H1 (cell line): ENCODE measurements around the gene PSMF1. TPM values are rescaled to one million over a fixed set of nuclear protein-coding genes. Genes with fewer than 3 reads are reported as not detected.

ENCODE experiments used
- CTCF ChIA-PET: fragments of 300-600 bp; sonication (Branson Sonifier 250); formaldehyde crosslinking; loops from one replicate; lab custom pipeline; 2021; ENCODE audit not compliant: partially characterized antibody; lab: Charles Lee
- POLR2A ChIA-PET: fragments of 300-600 bp; sonication (Branson Sonifier 250); formaldehyde crosslinking; loops from one replicate; lab custom pipeline; 2021; ENCODE audit warnings: inconsistent platforms; ENCODE audit not compliant: partially characterized antibody; lab: Charles Lee
- DNase-seq, 2 experiments: peaks; one replicate each; pipeline versions ENCODE4 v3.0.0 to v3.0.0-alpha.2; 2010 to 2022; ENCODE audit warnings: low spot score in 2 of 2, low read depth in 1 of 2, mixed read lengths in 1 of 2
- FAIRE-seq: peaks from 2 replicates; lab custom pipeline; 2011; peaks lifted over from hg19 to GRCh38; lab: Jason Lieb, UNC
- H2AFZ ChIP-seq: 2 replicates; pipeline ENCODE4 v1.8.1; 2012; ENCODE audit warnings: low read length, inconsistent platforms
- H2AK5ac ChIP-seq: 2 replicates; pipeline ENCODE4 v1.6.1; 2013; ENCODE audit warnings: low read depth, low read length
- H2BK120ac ChIP-seq: replicated peaks from 2 replicates; pipeline ENCODE3; 2013; ENCODE audit warnings: low read depth, low read length, inconsistent platforms
- H2BK12ac ChIP-seq: 2 replicates; pipeline ENCODE4 v1.6.1; 2013; ENCODE audit warnings: low read depth, low read length
- H2BK15ac ChIP-seq: 2 replicates; pipeline ENCODE4 v1.6.1; 2013; ENCODE audit warnings: low read length
- H2BK20ac ChIP-seq: 2 replicates; pipeline ENCODE4 v1.6.1; 2013; ENCODE audit warnings: low read length
- H2BK5ac ChIP-seq: 2 replicates; pipeline ENCODE4 v1.6.1; 2013; ENCODE audit warnings: low read depth, low read length
- H3K14ac ChIP-seq: 2 replicates; pipeline ENCODE4 v1.6.1; 2013; ENCODE audit warnings: inconsistent platforms; ENCODE audit not compliant: insufficient read length
- H3K18ac ChIP-seq: 2 replicates; pipeline ENCODE4 v1.6.1; 2013; ENCODE audit warnings: low read length; ENCODE audit errors: extremely low read depth
- H3K23ac ChIP-seq: 2 replicates; pipeline ENCODE4 v1.6.1; 2013; ENCODE audit warnings: inconsistent platforms; ENCODE audit not compliant: insufficient read length
- H3K23me2 ChIP-seq: 2 replicates; pipeline ENCODE4 v1.6.1; 2013; ENCODE audit warnings: low read depth, low read length
- H3K27ac ChIP-seq: 2 replicates; pipeline ENCODE4 v1.6.1; 2011; ENCODE audit warnings: low read depth, low read length, inconsistent platforms
- H3K27me3 ChIP-seq, 4 experiments: replicated peaks in 1 of 4; 1 replicate in 1 of 4; 2 replicates in 3 of 4; pipeline versions ENCODE4 v1.6.1 to v1.8.1; 2011 to 2013; ENCODE audit warnings: low read length in 3 of 4, mild to moderate bottlenecking in 3 of 4, inconsistent platforms in 2 of 4, mixed read lengths in 2 of 4, moderate library complexity in 1 of 4; ENCODE audit not compliant: control insufficient read depth in 3 of 4, insufficient read depth in 3 of 4; ENCODE audit errors: extremely low read depth in 1 of 4
- H3K36me3 ChIP-seq, 4 experiments: 2 replicates each; pipeline versions ENCODE4 v1.6.1 to v1.8.1; 2011 to 2013; ENCODE audit warnings: mild to moderate bottlenecking in 4 of 4, low read length in 3 of 4, moderate library complexity in 2 of 4, control low read depth in 1 of 4, inconsistent platforms in 1 of 4; ENCODE audit not compliant: insufficient read depth in 4 of 4, control insufficient read depth in 2 of 4
- H3K4ac ChIP-seq: replicated peaks from 2 replicates; pipeline ENCODE3; 2013; ENCODE audit warnings: low read length, low read depth, mixed read lengths, inconsistent platforms; ENCODE audit not compliant: insufficient read length
- H3K4me1 ChIP-seq, 4 experiments: replicated peaks in 1 of 4; 1 replicate in 1 of 4; 2 replicates in 3 of 4; pipeline versions ENCODE4 v1.6.1 to v1.8.1; 2011 to 2013; ENCODE audit warnings: low read length in 3 of 4, inconsistent platforms in 2 of 4, mixed read lengths in 1 of 4; ENCODE audit not compliant: insufficient read depth in 4 of 4, control insufficient read depth in 3 of 4
- H3K4me2 ChIP-seq, 2 experiments: 2 replicates each; pipeline versions ENCODE4 v1.6.1 to v1.8.1; 2011 to 2013; ENCODE audit warnings: low read depth in 2 of 2, low read length in 2 of 2, control low read depth in 1 of 2, inconsistent platforms in 1 of 2, mild to moderate bottlenecking in 1 of 2; ENCODE audit not compliant: insufficient read depth in 1 of 2
- H3K4me3 ChIP-seq, 4 experiments: fragments of 200-600, 300-600 bp in 1 of 4; sonication (generic), shearing (Covaris generic), sonication (Bioruptor Twin) in 1 of 4; 2 replicates each; pipeline versions ENCODE4 v1.5.1 to v1.8.1; 2011 to 2016; ENCODE audit warnings: low read length in 4 of 4, low read depth in 3 of 4, control low read depth in 2 of 4, inconsistent platforms in 2 of 4, mild to moderate bottlenecking in 2 of 4, mixed read lengths in 1 of 4, moderate library complexity in 1 of 4; ENCODE audit not compliant: insufficient read depth in 2 of 4; ENCODE audit errors: extremely low read depth in 1 of 4
- H3K56ac ChIP-seq: replicated peaks from 2 replicates; pipeline ENCODE3; 2013; ENCODE audit warnings: low read depth, mild to moderate bottlenecking, mixed read lengths, low read length, inconsistent platforms; ENCODE audit not compliant: insufficient read length
- H3K79me1 ChIP-seq: 2 replicates; pipeline ENCODE4 v1.6.1; 2013; ENCODE audit warnings: low read depth, low read length, control low read depth
- H3K79me2 ChIP-seq, 2 experiments: 2 replicates each; pipeline versions ENCODE4 v1.6.1 to v1.8.1; 2012 to 2013; ENCODE audit warnings: low read length in 2 of 2, mild to moderate bottlenecking in 2 of 2, inconsistent platforms in 1 of 2; ENCODE audit not compliant: insufficient read depth in 2 of 2, control insufficient read depth in 1 of 2
- H3K9ac ChIP-seq, 4 experiments: replicated peaks in 1 of 4; 1 replicate in 1 of 4; 2 replicates in 3 of 4; pipeline versions ENCODE4 v1.6.1 to v1.8.1; 2011 to 2013; ENCODE audit warnings: low read depth in 3 of 4, low read length in 3 of 4, control low read depth in 2 of 4, mild to moderate bottlenecking in 2 of 4, moderate library complexity in 2 of 4, inconsistent platforms in 1 of 4; ENCODE audit errors: extremely low read depth in 1 of 4
- H3K9me3 ChIP-seq, 2 experiments: 2 replicates each; pipeline versions ENCODE4 v1.6.1 to v1.8.1; 2012 to 2013; ENCODE audit warnings: mild to moderate bottlenecking in 2 of 2, moderate library complexity in 2 of 2, control low read depth in 1 of 2, inconsistent platforms in 1 of 2, low read depth in 1 of 2, low read length in 1 of 2, mixed read lengths in 1 of 2; ENCODE audit not compliant: insufficient read depth in 2 of 2
- H4K20me1 ChIP-seq, 2 experiments: replicated peaks in 1 of 2; 2 replicates each; pipeline versions ENCODE3 to v1.8.1; 2011 to 2013; ENCODE audit warnings: inconsistent platforms in 2 of 2, low read length in 2 of 2, mild to moderate bottlenecking in 1 of 2; ENCODE audit not compliant: insufficient read depth in 2 of 2, control insufficient read depth in 1 of 2
- H4K5ac ChIP-seq: 2 replicates; pipeline ENCODE4 v1.6.1; 2013; ENCODE audit warnings: low read length, low read depth, mixed read lengths, inconsistent platforms; ENCODE audit not compliant: insufficient read length
- H4K8ac ChIP-seq: 2 replicates; pipeline ENCODE4 v1.8.0; 2013; ENCODE audit warnings: mild to moderate bottlenecking, moderate library complexity, low read length, inconsistent platforms; ENCODE audit not compliant: insufficient read depth; ENCODE audit errors: extremely low read depth
- H4K91ac ChIP-seq: replicated peaks from 2 replicates; pipeline ENCODE3; 2013; ENCODE audit warnings: low read length, mixed read lengths, inconsistent platforms; ENCODE audit not compliant: insufficient read length
- MAFK ChIP-seq: IDR thresholded peaks from 2 replicates; pipeline ENCODE4 v1.6.1; 2012; ENCODE audit warnings: low read depth, mild to moderate bottlenecking, improper control_type of control experiment, low read length
- POLR2A ChIP-seq, 2 experiments: IDR thresholded peaks; 1 replicate in 1 of 2; 2 replicates in 1 of 2; pipeline ENCODE4 v1.6.1; 2011; ENCODE audit warnings: low read depth in 2 of 2, low read length in 2 of 2, mild to moderate bottlenecking in 2 of 2; ENCODE audit errors: control extremely low read depth in 1 of 2
- RAD21 ChIP-seq, 2 experiments: IDR thresholded peaks in 1 of 2; conservative IDR thresholded peaks in 1 of 2; 2 replicates each; pipeline ENCODE4 v1.6.1; 2011; ENCODE audit warnings: low read depth in 2 of 2, low read length in 2 of 2, improper control_type of control experiment in 1 of 2, inconsistent platforms in 1 of 2, mild to moderate bottlenecking in 1 of 2, moderate library complexity in 1 of 2
- YY1 ChIP-seq: IDR thresholded peaks from 2 replicates; pipeline ENCODE4 v1.6.1; 2011; ENCODE audit warnings: low read depth, mild to moderate bottlenecking, low read length
- WGBS, 2 experiments: shearing (Covaris generic) in 1 of 2; methylation state at CpG; one replicate each; pipeline versions ENCODE4 v1.1.6 to v1.1.7; 2013 to 2015; ENCODE audit warnings: low lambda C conversion rate in 2 of 2, mixed read lengths in 2 of 2, inconsistent platforms in 1 of 2, low coverage in 1 of 2, missing lambda C conversion rate in 1 of 2; ENCODE audit not compliant: insufficient replicate concordance in 2 of 2, insufficient coverage in 1 of 2, insufficient read length in 1 of 2; ENCODE audit errors: extremely low coverage in 1 of 2, missing lambda C conversion rate in 1 of 2; 5-methylcytosine and 5-hydroxymethylcytosine counted together
- polyA plus RNA-seq, 7 experiments: library from polyadenylated mRNA; depleted of rRNA in 3 of 7; stranded (reverse) in 5 of 7; unstranded in 2 of 7; fragments of >200 nt in 5 of 7; fragments of 200-250 nt in 2 of 7; gene quantifications; 1 replicate in 5 of 7; 2 replicates in 1 of 7; 4 replicates in 1 of 7; pipeline versions ENCODE4 v1.2.1 to v1.2.3, GENCODE V29; 2011 to 2013; ENCODE audit warnings: missing spikeins in 2 of 7, mixed read lengths in 2 of 7
- total RNA-seq: library from RNA; stranded (reverse); fragmentation: NEBNext Ultra II Directional; extraction: Animal tissue kit (Norgen Biotek cat#: 25700); gene quantifications from 2 replicates; pipeline ENCODE4 v1.2.1, GENCODE V29; 2021

PSMF1 gene
- total and polyA plus RNA-seq, 2 of the 8 experiments (the other 6 are each of a cell fraction or from before 2014, with no cell fraction given), result 106 to 159 TPM

DNA sequence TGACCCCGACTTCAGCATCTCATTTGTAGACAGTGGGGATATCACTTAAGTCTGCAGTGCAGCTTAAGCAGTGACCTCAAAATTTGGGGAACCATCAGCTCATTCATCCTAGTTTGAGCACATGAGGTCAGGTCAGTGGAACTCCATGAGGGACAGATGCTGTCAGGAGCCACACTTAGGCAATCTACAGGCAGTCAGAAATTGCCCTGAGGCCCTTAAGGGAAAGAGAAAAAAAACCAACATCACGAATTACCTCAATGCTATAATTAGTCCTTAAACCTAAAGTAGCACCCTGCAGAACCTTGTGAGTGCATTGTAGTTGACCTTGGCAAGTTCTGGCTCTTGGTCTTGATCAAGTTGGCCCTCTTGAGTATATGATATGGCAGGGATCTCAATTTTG, 45.3 kb downstream of the PSMF1 start:
- Histone ChIP-seq H2BK20ac (no peak overlapping the region), H3K4ac (no peak overlapping the region), H3K79me1 (no peaks in the 10 kb centered on the region; the same call in 1 of the 2 replicates), H3K14ac (no peak overlapping the region), H4K20me1 (peaks cover 0 to 12% of the 10 kb centered on the region in 2 experiments), H2AFZ (no peak overlapping the region), H3K4me3 (no peak overlapping the region), H2BK120ac (no peak overlapping the region), H3K4me2 (no peak overlapping the region), H3K4me1 (no peaks in the 10 kb centered on the region), H3K23ac (no peak overlapping the region), H2BK12ac (no peak overlapping the region), H3K79me2 (no peaks in the 10 kb centered on the region), H3K36me3 (peaks cover 14 to 51% (median 43%) of the 10 kb centered on the region in 4 experiments; a peak in 7 of 8 replicates), H3K9ac (no peak overlapping the region), H4K91ac (no peak overlapping the region), H2BK15ac (no peak overlapping the region), H3K27me3 (no peaks in the 10 kb centered on the region), H3K9me3 (no peaks in the 10 kb centered on the region), H3K56ac (no peak overlapping the region), H2AK5ac (no peak overlapping the region), H2BK5ac (no peak overlapping the region), H3K23me2 (no peaks in the 10 kb centered on the region), H3K27ac (no peak overlapping the region), H3K18ac (no peak overlapping the region), H4K5ac (no peak overlapping the region), H4K8ac (no peak overlapping the region)
- FAIRE-seq (no peak), DNase-seq (no peak)
- WGBS, 2 experiments, result 75% methylated on average over 2 of the region's 2 CpGs; no CpG with 5 or more reads in 1 of the 2 experiments
- TF ChIP-seq POLR2A (IDR thresholded peaks at IDR 0.05; ENCODE audit: control extremely low read depth in 1 of 2, low read depth in 2 of 2, low read length in 2 of 2) (no peak), RAD21 (IDR thresholded peaks at IDR 0.05 in 1 of 2, conservative IDR thresholded peaks at IDR 0.05 in 1 of 2; ENCODE audit: low read depth in 2 of 2, low read length in 2 of 2) (no peak), YY1 (no peak), MAFK (no peak)
- ChIA-PET POLR2A (interaction anchor here (1.2 kb wide), 1 partner anchor 9 kb away, joined by 3 read pairs; no protein-coding TSS in a partner anchor), CTCF (interaction anchor here (1.1 kb wide), 1 partner anchor 12 kb away, joined by 3 read pairs; no protein-coding TSS in a partner anchor)
